ENCODE results near the gene BHLHA15. TPM values are rescaled to one million over a fixed set of nuclear protein-coding genes. Genes with fewer than 3 reads are reported as not detected.

Gene BHLHA15
- total and polyA plus RNA-seq, 2 of the 13 experiments (the other 11 are each of a cell fraction or from before 2014, with no cell fraction given) = 1.9 to 6.1 TPM

GRCh38 chr7:98178762-98179490, 32.3 kb upstream of the BHLHA15 start (continued):
- TF ChIP-seq ZHX1 (CRISPR knock-in tag; IDR thresholded peaks at IDR 0.05; ENCODE audit: low read depth) (no peak), ZSCAN25 (CRISPR knock-in tag; IDR thresholded peaks at IDR 0.05) (no peak), SMAD3 (CRISPR knock-in tag; IDR thresholded peaks at IDR 0.05) (no peak), KLF16 (CRISPR knock-in tag; IDR thresholded peaks at IDR 0.05) (no peak)

GRCh38 chr7:98180751-98181150, 30.5 kb upstream of the BHLHA15 start:
- ATAC-seq = no peak
- BruUV-seq (replicated peaks) = no TSS peak
- Histone ChIP-seq H3K9ac (ENCODE audit: insufficient read depth, low read depth, low read length) (no peak overlapping the region), H3K27ac (ENCODE audit: extremely low read length, insufficient read depth, low read length) (no peak overlapping the region), H3K27me3 (ENCODE audit: control insufficient read depth in 1 of 2, insufficient read depth in 2 of 2, low read length in 2 of 2) (no peaks in the 10 kb centered on the region), H3K79me2 (ENCODE audit: insufficient read depth, low read length) (no peaks in the 10 kb centered on the region), H3K4me2 (ENCODE audit: low read depth, low read length) (no peak overlapping the region), H3K36me3 (replicated peaks in 1 of 2; ENCODE audit: control insufficient read depth in 1 of 2, insufficient read depth in 2 of 2, low read length in 2 of 2) (peaks cover 5 to 46% of the 10 kb centered on the region in 2 experiments), H4K20me1 (ENCODE audit: insufficient read depth, low read length) (no peaks in the 10 kb centered on the region), H3K4me1 (ENCODE audit: insufficient read depth, low read length) (no peaks in the 10 kb centered on the region), H3K4me3 (replicated peaks in 1 of 3; ENCODE audit: insufficient read depth in 1 of 3, low read depth in 2 of 3, low read length in 3 of 3) (no peak overlapping the region), H3K9me3 (ENCODE audit: low read length) (no peaks in the 10 kb centered on the region), H2AFZ (ENCODE audit: low read length) (no peak overlapping the region)
- intact Hi-C loops (cut with micrococcal nuclease; ENCODE audit: unreplicated experiment) = no loop called here
- DNase-seq (ENCODE audit: low spot score) = no peak
- in situ Hi-C loops (cut with HindIII; ENCODE audit: extremely low pct_ligation_motif_present, low pct_unique_long_range_greater_than_20kb) = no loop called here
- FAIRE-seq = no peak
- 98% methylated on average over 8 of the region's 8 CpGs for WGBS (ENCODE audit: low lambda C conversion rate)
- no peak for TF ChIP-seq JUND (CRISPR knock-in tag; IDR thresholded peaks at IDR 0.05)
- TF ChIP-seq SCMH1 (CRISPR knock-in tag; IDR thresholded peaks at IDR 0.05; ENCODE audit: borderline replicate concordance) = no peak
- no peak for TF ChIP-seq ATF6 (CRISPR knock-in tag; conservative IDR thresholded peaks at IDR 0.05)
- no peak for TF ChIP-seq CC2D1A (CRISPR knock-in tag; IDR thresholded peaks at IDR 0.05)
- TF ChIP-seq NAIF1 (CRISPR knock-in tag; IDR thresholded peaks at IDR 0.05; ENCODE audit: borderline replicate concordance) = no peak
- TF ChIP-seq TFDP2 (CRISPR knock-in tag; IDR thresholded peaks at IDR 0.05) = no peak
- POLR2A ChIA-PET = no interaction called here
- CTCF ChIA-PET (ENCODE audit: low intra/inter-chr PET ratio, low total read pairs) = no interaction called here

Data from HepG2 (cell line).